GM19239 (cell line): Measurements from ENCODE around the gene MBP.

Experiments used
- DNase-seq: peaks from one replicate; pipeline ENCODE4 v3.0.0; 2011; ENCODE audit warnings: low spot score; ENCODE audit not compliant: insufficient read length
- FAIRE-seq: peaks from 2 replicates; lab custom pipeline; 2011; peaks lifted over from hg19 to GRCh38; lab: Jason Lieb, UNC

The MBP gene

DNA sequence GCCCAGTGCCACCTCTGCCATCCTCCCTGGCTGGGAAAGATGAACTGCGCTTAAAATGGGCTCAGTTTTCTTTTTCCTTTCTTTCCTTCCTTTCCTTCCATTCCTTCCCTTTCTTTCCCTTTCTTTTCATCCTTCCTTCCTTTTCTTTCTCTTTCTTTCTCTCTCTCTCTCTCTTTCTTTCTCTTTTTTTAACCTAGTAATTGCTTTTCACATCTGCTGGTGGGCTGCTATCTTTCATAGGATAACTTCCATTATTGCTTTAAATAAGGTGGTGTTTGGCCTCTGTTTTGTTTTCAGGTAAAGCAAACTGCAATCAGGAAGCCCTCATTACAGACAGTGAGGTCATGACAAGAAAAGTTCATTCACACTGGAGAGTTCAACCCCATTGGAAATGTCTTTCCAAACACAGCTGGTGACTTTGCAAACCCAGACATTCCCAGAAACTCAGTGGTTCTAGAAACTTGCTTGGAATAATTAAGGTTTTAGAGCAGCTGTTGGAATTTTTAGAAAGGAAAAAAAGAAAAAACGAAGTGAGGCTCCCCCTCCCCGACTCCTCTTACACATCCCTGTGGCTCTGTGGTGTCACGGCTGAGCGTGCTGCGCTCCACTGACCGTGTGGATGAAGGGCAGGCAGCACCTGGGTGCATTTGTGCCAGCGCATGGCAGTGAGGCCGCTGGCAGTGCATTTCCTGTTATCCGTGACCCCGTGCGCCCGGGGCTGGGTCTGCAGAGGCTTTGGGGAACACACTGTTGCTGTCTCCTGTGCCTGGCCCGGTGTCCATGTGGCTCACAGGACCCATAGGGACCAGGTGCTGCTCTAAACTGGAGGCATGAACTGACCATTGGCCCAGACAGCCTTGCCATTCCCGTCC, 76.9 kb downstream of the MBP start:
- peak; percentile 32 for DNase-seq
- FAIRE-seq: no peak

- FAIRE-seq: peak; percentile 99
- DNase-seq: peak; percentile 86
These were observed 77.8 kb downstream of the MBP start for GRCh38 chr18:77054606-77055428.

- FAIRE-seq: peak; percentile 42
- DNase-seq: no peak
These were observed 78.3 kb downstream of the MBP start for GRCh38 chr18:77054288-77054605.

GRCh38 chr18:77053616-77054287, 78.8 kb downstream of the MBP start:
- FAIRE-seq (no peak), DNase-seq (no peak)

GRCh38 chr18:77052983-77053309, 79.6 kb downstream of the MBP start:
- DNase-seq: no peak
- peak; percentile 85 for FAIRE-seq

- FAIRE-seq: no peak
- no peak for DNase-seq
These were observed 80.1 kb downstream of the MBP start for GRCh38 chr18:77052297-77052982.

DNA sequence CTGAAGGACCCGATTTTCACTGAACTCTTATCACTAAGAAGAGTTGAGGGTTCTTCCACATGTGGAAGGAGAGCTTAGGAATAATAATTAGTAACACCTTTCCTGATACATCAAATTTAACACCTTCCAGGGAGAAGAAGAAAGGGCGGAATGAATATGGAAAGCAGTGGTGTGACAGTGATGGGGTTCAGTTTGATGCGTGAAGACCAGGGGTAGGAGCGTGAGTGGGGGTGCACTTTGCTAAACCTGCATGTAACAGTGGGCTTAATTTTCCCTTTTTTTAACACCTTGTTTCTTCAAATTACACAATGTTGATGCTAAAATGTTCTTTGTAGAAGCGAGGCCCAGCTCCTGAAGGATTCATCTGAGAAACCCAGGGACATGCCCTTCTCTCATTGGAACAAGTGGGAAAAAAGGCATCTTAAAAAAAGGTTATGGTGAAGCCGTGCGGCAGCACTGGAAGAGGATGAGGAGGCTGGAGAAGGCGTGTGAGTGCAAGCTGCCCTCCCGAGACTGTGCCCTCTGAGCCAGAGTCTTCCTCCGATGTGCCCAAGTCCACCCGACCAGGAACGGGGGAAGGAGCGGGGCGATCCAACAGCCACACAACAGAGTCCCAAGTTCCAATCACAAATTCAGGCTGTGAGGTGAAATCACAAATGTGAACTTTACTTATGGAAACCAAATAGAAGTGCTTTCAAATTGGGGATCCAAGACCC, 80.8 kb downstream of the MBP start:
- FAIRE-seq: no peak
- DNase-seq: no peak

DNA sequence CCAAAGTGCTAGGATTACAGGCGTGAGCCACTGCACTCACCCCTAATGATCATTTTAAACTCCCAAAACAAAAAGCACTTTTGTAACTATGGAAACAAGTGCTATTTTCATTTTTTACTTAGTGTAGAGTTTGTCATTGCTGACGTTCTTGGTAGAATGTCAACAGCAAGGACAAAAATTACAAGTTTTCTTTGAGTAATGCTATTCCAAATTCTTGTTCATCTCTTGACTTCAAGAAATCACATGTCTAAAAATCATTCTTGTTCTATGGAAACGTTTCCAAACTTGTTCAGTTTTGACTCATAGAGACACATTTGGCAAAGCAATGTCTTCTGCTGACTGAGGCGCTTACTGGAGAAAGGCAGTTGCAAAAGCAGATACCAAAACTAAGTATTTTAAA, 82.6 kb downstream of the MBP start:
- no peak for FAIRE-seq
- no peak for DNase-seq

GRCh38 chr18:77047803-77048419, 84.7 kb downstream of the MBP start:
- DNase-seq (no peak), FAIRE-seq (no peak)

- FAIRE-seq (no peak), DNase-seq (no peak)
These were observed 85.6 kb downstream of the MBP start for GRCh38 chr18:77046994-77047393.

DNA sequence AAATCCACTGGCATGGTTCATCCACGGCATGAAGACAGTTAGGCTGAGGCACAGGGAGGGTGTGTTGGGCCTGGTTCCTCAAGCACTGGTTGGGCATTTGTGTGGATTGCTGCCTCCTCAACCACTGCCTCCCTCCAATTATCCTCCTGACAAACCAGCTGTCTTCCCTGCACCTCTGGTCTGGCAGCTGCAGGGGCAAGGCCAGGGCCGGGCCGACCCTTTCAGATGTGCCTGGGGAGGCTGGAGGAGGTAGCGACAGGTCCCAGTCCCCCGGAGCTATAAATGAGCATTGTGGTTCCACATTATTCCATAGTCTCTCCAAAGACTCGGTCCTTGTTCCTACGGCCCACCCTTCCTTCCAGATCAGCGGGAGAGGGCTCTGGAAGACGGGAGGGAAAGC, 86.2 kb downstream of the MBP start:
- no peak for FAIRE-seq
- DNase-seq: no peak

GRCh38 chr18:77045677-77046076, 86.9 kb downstream of the MBP start:
- DNase-seq (no peak), FAIRE-seq (no peak)

- DNase-seq: no peak
- no peak for FAIRE-seq
These were observed 87.5 kb downstream of the MBP start for GRCh38 chr18:77044866-77045664.

DNA sequence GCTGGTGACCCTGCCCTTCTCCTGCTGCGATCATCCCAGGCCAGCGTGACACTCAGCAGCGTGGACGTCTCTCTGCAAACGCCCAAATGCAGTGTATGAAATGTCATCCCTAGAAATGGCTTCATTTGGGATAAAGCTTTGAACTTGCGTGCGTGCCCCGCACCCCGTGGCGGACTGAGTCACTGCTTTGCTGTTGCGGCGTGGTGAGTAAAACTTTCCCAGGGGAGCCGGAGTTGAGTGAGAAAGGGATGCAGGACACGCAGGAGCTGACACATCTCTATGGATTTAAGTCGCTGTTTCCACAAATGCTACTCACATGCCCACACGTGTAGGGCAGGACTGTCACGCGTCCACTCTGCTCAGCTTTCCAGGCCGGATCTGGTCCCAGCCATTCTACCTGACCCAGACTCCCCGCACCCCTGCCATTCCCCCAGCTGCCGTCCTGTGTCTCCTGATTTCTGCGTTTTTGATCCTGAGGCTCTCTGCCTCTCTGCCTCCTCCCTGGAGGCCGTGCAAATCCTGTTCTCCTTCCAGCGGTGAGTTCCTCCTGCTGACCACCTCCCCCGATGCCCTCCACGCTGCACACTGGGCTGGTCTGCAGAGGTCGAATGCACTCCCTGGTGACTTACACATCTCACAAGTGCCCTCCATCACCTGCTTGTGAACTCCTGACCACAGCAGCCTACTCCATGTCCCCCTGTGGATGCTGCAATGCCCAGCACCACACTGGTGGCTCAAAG, 88.9 kb downstream of the MBP start:
- FAIRE-seq: no peak
- no peak for DNase-seq

- FAIRE-seq: no peak
- DNase-seq: no peak
These were observed 90.0 kb downstream of the MBP start for GRCh38 chr18:77042583-77042982.

- DNase-seq (no peak), FAIRE-seq (no peak)
These were observed 93.1 kb downstream of the MBP start for GRCh38 chr18:77039196-77040130.
